ENCODE data around the gene PDLIM5. TPM values are rescaled to one million over a fixed set of nuclear protein-coding genes. Genes with fewer than 3 reads are reported as not detected.

PDLIM5 gene
- total RNA-seq, 1 donor from 2014 or later = 27.8 TPM

- intact Hi-C loops (cut with micrococcal nuclease) = no loop called here
Observed at GRCh38 chr4:94420356-94420755, 31.4 kb upstream of the PDLIM5 start.

GRCh38 chr4:94426783-94427182 is 25.0 kb upstream of the PDLIM5 start:
- intact Hi-C loops (cut with micrococcal nuclease) = no loop called here

- intact Hi-C loops (cut with micrococcal nuclease) = no loop called here
Observed at GRCh38 chr4:94428884-94429283, 22.9 kb upstream of the PDLIM5 start.

GRCh38 chr4:94430406-94430805 is 21.3 kb upstream of the PDLIM5 start:
- intact Hi-C loops (cut with micrococcal nuclease) = no loop called here

DNA sequence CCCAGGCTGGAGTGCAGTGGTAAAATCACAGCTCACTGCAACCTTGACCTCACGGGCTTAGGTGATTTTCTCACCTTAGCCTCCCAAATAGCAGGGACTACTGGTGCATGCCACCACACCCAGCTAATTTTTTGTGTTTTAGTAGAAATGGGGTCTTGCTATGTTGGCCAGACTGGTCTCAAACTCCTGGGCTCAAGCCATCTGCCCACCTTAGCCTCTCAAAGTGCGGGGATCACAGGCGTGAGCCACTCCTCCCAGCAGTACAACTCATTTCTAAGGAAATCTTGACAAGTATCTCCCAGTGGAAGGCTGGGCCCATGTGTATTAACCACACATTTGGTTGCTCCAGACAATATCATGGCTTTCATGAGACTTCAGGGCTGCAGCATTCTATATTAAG is 20.4 kb upstream of the PDLIM5 start:
- intact Hi-C loops (cut with micrococcal nuclease) = no loop called here

DNA sequence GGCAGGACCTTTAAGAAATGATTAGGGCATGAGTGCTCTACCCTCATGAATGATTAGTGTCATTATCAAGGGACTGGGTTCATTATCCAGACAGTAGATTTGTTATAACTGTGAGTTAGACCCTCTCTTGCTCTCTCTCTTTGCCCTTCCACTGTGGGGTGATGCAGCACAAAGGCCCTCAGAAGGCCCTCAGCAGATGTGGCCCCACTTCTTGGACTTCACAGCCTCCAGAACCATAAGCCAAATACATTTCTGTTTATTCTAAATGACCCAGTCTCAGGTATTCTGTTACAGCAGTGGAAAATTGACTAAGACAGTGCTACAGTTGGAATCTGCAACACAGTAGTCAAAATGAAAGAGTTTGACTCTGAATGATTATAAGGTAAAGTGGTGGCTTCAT is 17.2 kb upstream of the PDLIM5 start:
- intact Hi-C loops (cut with micrococcal nuclease) = no loop called here

- intact Hi-C loops (cut with micrococcal nuclease) = no loop called here
Observed at GRCh38 chr4:94435874-94436273, 15.9 kb upstream of the PDLIM5 start.

- intact Hi-C loops (cut with micrococcal nuclease) = no loop called here
Observed at GRCh38 chr4:94436512-94436911, 15.2 kb upstream of the PDLIM5 start.

GRCh38 chr4:94439606-94440005 is 12.1 kb upstream of the PDLIM5 start:
- intact Hi-C loops (cut with micrococcal nuclease) = no loop called here

GRCh38 chr4:94441838-94442237 is 9.9 kb upstream of the PDLIM5 start:
- intact Hi-C loops (cut with micrococcal nuclease) = no loop called here

- intact Hi-C loops (cut with micrococcal nuclease) = no loop called here
Observed at GRCh38 chr4:94442251-94442650, 9.5 kb upstream of the PDLIM5 start.

DNA sequence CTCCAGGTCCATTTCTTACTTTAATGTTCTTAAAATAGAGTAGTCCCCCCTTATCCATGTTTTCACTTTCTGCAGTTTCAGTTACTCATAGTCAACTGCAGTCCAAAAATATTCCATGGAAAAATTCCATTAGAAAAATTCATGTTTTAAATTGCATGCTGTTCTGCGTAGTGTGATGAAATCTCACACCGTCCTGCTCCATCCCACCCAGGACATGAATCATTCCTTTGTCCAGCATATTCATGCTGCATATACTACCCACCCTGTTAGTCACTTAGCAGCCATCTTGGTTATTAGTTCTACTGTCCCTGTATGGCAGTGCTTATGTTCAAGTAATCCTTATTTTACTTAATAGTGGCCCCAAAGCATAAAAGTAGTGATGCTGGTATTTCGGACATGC is 5.4 kb upstream of the PDLIM5 start:
- intact Hi-C loops (cut with micrococcal nuclease) = no loop called here

GRCh38 chr4:94447754-94448411 is 3.9 kb upstream of the PDLIM5 start:
- intact Hi-C loops (cut with micrococcal nuclease) = no loop called here

DNA sequence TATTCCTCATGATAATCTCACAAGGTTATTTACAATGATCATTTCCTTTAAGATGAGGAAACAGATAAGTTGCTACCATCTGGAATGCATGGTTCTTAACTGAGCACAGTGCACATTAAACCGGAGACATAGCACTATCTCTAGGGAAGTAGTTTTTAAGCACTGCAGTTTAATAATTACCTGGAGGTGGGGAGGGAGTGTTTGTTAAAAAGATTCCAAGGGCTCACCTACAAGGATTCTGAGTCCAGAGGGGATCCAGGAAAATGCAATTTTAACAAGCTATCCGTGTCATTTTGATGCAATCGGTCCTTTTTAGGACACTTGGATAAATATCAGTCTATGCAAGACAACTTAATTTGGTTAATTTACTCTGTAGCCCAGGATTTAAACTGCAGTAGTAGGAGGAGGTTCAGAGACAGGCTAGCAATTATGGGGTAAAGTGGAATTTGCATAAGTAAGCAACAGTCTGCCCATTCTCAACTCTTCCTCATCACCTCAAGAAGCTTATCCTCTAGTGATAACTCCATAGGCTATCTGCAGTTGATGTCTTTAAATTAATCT is 2.8 kb upstream of the PDLIM5 start:
- intact Hi-C loops (cut with micrococcal nuclease) = no loop called here

- intact Hi-C loops (cut with micrococcal nuclease) = loop anchor here (1.0 to 10.0 kb wide), 5 partner anchors 44 to 704 kb away; no protein-coding TSS in a partner anchor
Observed at GRCh38 chr4:94451051-94451694, 569 bp upstream of the PDLIM5 start.

DNA sequence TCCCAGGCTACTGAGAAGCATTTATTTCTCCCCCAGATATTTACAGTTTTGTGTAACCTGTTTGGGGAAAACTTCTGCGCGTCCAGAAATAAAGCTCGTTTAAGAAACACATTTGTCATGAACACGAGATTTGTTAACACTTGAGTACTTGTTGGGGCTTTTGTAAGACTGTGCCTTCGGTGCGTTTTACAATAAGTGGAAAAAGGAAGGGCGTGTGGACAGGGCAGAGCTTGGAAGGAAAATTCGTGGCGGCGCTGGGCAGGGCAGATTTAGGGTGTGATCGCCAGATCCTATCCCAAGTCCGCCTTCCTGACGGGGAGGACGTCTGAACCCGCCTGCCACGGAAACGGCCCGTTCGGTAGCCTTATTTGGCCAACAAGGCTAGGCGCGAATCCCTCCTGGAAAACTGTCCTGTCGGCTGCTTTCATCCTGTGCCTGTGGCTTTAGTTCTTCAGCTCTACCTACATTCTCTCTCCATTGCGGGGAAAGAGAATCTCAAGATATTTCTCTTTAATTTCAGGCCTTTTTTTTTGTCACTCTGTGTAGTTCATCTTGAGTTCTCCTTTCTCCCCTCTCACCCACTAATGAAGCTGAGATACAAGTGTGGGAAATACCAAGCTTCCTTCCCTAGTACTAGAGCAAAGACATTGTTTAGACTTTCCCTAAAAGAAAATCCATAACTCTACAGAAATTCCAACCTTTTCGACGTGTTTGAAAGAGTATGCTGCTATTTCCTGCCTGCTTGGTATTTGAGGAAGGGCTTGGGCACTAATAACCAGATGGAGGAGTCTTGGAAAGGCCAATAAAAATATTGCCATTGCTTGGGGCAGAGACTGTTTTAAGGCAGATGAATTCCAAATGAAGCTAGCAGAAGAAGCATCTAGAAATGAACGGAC is 982 bp downstream of the PDLIM5 start:
- intact Hi-C loops (cut with micrococcal nuclease) = loop anchor here (5.0 to 10.0 kb wide), 3 partner anchors 115 to 702 kb away; no protein-coding TSS in a partner anchor

GRCh38 chr4:94453391-94453963 is 1.7 kb downstream of the PDLIM5 start:
- intact Hi-C loops (cut with micrococcal nuclease) = loop anchor here (5.0 to 10.0 kb wide), 3 partner anchors 116 to 701 kb away; no protein-coding TSS in a partner anchor

GRCh38 chr4:94454405-94454804 is 2.7 kb downstream of the PDLIM5 start:
- intact Hi-C loops (cut with micrococcal nuclease) = loop anchor here (5.0 to 10.0 kb wide), 3 partner anchors 117 to 700 kb away; no protein-coding TSS in a partner anchor

DNA sequence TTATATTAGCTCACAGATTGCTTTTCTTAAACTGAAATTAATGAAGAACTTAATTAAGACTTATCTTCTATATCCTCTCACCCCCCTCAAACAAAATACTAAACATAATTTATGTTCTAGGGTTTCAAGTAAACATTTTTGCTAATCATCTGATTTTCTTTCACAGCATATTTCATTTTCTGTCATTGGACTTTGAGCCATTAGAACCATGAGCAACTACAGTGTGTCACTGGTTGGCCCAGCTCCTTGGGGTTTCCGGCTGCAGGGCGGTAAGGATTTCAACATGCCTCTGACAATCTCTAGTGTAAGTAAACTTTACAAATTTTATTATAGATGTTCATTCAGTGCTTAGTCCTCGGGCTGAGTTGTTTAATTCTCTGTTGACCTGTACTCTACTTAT is 3.3 kb downstream of the PDLIM5 start:
- intact Hi-C loops (cut with micrococcal nuclease) = loop anchor here (10.0 kb wide), 2 partner anchors 460 to 700 kb away; no protein-coding TSS in a partner anchor

GRCh38 chr4:94457692-94458106 is 6.0 kb downstream of the PDLIM5 start:
- intact Hi-C loops (cut with micrococcal nuclease) = loop anchor here (10.0 kb wide), 2 partner anchors 457 to 697 kb away; no protein-coding TSS in a partner anchor

- intact Hi-C loops (cut with micrococcal nuclease) = loop anchor here (10.0 kb wide), 2 partner anchors 456 to 696 kb away; no protein-coding TSS in a partner anchor
Observed at GRCh38 chr4:94458682-94459081, 6.9 kb downstream of the PDLIM5 start.

Measured in T-helper 2 cell treated with Interferon-gamma antibody and Interleukin-4, amounts not matched to agents 100 ng/mL and 5 ng/mL, for 36 hours (primary cell).